ENCODE measurements around the gene LURAP1L. TPM values are rescaled to one million over a fixed set of nuclear protein-coding genes. Genes with fewer than 3 reads are reported as not detected.

Gene LURAP1L
- total and polyA plus RNA-seq, 2 of the 4 experiments (the other 2 are of a cell fraction): 6.1 to 10.6 TPM

- Histone ChIP-seq H3K9ac (ENCODE audit: low read depth, low read length) (no peak overlapping the region), H4K8ac (ENCODE audit: low read depth in 2 of 2, low read length in 2 of 2) (no peak overlapping the region), H3K23ac (ENCODE audit: low read depth, low read length) (no peak overlapping the region), H3K18ac (ENCODE audit: low read depth, low read length) (peak overlapping the region; percentile 32; the same call in 1 of the 2 replicates), H4K5ac (ENCODE audit: low read depth, low read length) (no peak overlapping the region), H3K4me3 (ENCODE audit: insufficient read depth, low read depth, low read length) (no peak overlapping the region), H4K91ac (ENCODE audit: insufficient read depth, low read depth, low read length) (no peak overlapping the region), H3K27ac (ENCODE audit: insufficient read depth, low read length) (no peak overlapping the region), H2AK5ac (ENCODE audit: low read depth, low read length) (no peak overlapping the region), H3K56ac (ENCODE audit: extremely low read depth, insufficient read depth, low read length) (no peak overlapping the region), H3K4ac (ENCODE audit: low read depth, low read length) (no peak overlapping the region), H2AFZ (replicated peaks; ENCODE audit: low read length, poor library complexity) (no peak overlapping the region), H3K79me1 (ENCODE audit: low read depth in 1 of 2, low read length in 2 of 2) (peaks cover 8 to 27% of the 10 kb centered on the region in 2 experiments; a peak in 3 of 4 replicates), H3K9me1 (ENCODE audit: insufficient read depth, low read length) (peaks cover 9% of the 10 kb centered on the region; the same call in 1 of the 2 replicates), H3K4me2 (ENCODE audit: low read depth, low read length) (no peak overlapping the region), H2BK15ac (ENCODE audit: low read depth, low read length) (no peak overlapping the region; the same call in 2 of the 3 replicates), H2BK5ac (ENCODE audit: low read depth, low read length, poor library complexity, severe bottlenecking) (no peak overlapping the region), H3K4me1 (ENCODE audit: control insufficient read depth, insufficient read depth, low read length) (peaks cover 21% of the 10 kb centered on the region), H2BK120ac (ENCODE audit: low read depth, low read length) (no peak overlapping the region), H4K20me1 (ENCODE audit: insufficient read depth, low read length) (no peaks in the 10 kb centered on the region), H3K14ac (replicated peaks; ENCODE audit: low read depth, low read length) (no peak overlapping the region), H3K9me3 (ENCODE audit: control insufficient read depth, insufficient read depth, low read length) (no peaks in the 10 kb centered on the region), H3K27me3 (ENCODE audit: control insufficient read depth, insufficient read depth, low read length) (no peaks in the 10 kb centered on the region), H3K36me3 (ENCODE audit: control insufficient read depth, insufficient read depth, low read length) (peaks cover 8% of the 10 kb centered on the region), H2BK20ac (ENCODE audit: low read depth, low read length) (0 out of 2 replicates have a peak overlapping the region, but pooled peaks have one; percentile 34), H2AK9ac (replicated peaks; ENCODE audit: low read depth, low read length, poor library complexity) (no peak overlapping the region)
- intact Hi-C loops (cut with micrococcal nuclease): no loop called here
- BruUV-seq (replicated peaks): no TSS peak
- in situ Hi-C loops (cut with MboI; ENCODE audit: low sequenced_read_pairs): no loop called here
- WGBS, 2 experiments (ENCODE audit: extremely low coverage in 2 of 2, insufficient read length in 1 of 2): 95% methylated on average over 4 of the region's 9 CpGs; no CpG with 5 or more reads in 1 of the 2 experiments
- POLR2A ChIA-PET (ENCODE audit: unreplicated experiment): no interaction called here
- dilution Hi-C loops (cut with HindIII; ENCODE audit: low sequenced_read_pairs, unreplicated experiment): no loop called here
- no peak for TF ChIP-seq SMC3 (IDR thresholded peaks at IDR 0.05; ENCODE audit: low read depth, low read length)
- TF ChIP-seq CTCF (conservative IDR thresholded peaks at IDR 0.05; ENCODE audit: low read depth, low read length): 0 out of 2 replicates have a peak, but pooled peaks have one; percentile 17
- CTCF ChIA-PET: interaction anchor here (2.0 kb wide), 1 partner anchor 44 kb away, joined by 8 read pairs; the partner anchor contains the start of gene LURAP1L
- DNase-seq (no peak), ATAC-seq (ENCODE audit: low read depth) (no peak)
Measured at GRCh38 chr9:12819436-12820185, 44.8 kb downstream of the LURAP1L start.

All from IMR-90 (cell line).